AML-193 (cell line): Measurements from ENCODE around the gene TRABD2B.

Experiments used
- DNase-seq, 2 experiments: peaks; one replicate each; lab custom pipeline; 2025; lab: John Stamatoyannopoulos, UW

The TRABD2B gene

GRCh38 chr1:47795102-47795501, 202.1 kb downstream of the TRABD2B start:
- no peak for DNase-seq

- no peak for DNase-seq
Observed at GRCh38 chr1:47794530-47794929, 202.7 kb downstream of the TRABD2B start.

GRCh38 chr1:47794081-47794480, 203.1 kb downstream of the TRABD2B start:
- DNase-seq: no peak

GRCh38 chr1:47793563-47793962, 203.6 kb downstream of the TRABD2B start:
- DNase-seq: no peak

- DNase-seq: no peak
Observed at GRCh38 chr1:47792779-47793178, 204.4 kb downstream of the TRABD2B start.

GRCh38 chr1:47791879-47792608, 205.1 kb downstream of the TRABD2B start:
- no peak for DNase-seq

- no peak for DNase-seq
Observed at GRCh38 chr1:47788761-47789160, 208.4 kb downstream of the TRABD2B start.

GRCh38 chr1:47787560-47787959, 209.6 kb downstream of the TRABD2B start:
- DNase-seq: no peak

GRCh38 chr1:47786316-47786715, 210.9 kb downstream of the TRABD2B start:
- no peak for DNase-seq

- DNase-seq: no peak
Observed at GRCh38 chr1:47785561-47786271, 211.5 kb downstream of the TRABD2B start.

GRCh38 chr1:47785118-47785517, 212.1 kb downstream of the TRABD2B start:
- no peak for DNase-seq

GRCh38 chr1:47784497-47784822, 212.7 kb downstream of the TRABD2B start:
- DNase-seq: no peak

- no peak for DNase-seq
Observed at GRCh38 chr1:47783638-47784496, 213.3 kb downstream of the TRABD2B start.

- no peak for DNase-seq
Observed at GRCh38 chr1:47782414-47783166, 214.6 kb downstream of the TRABD2B start.

GRCh38 chr1:47781171-47781959, 215.8 kb downstream of the TRABD2B start:
- no peak for DNase-seq

- DNase-seq: no peak
Observed at GRCh38 chr1:47780469-47780995, 216.7 kb downstream of the TRABD2B start.

- no peak for DNase-seq
Observed at GRCh38 chr1:47779613-47780012, 217.6 kb downstream of the TRABD2B start.

GRCh38 chr1:47778280-47778679, 218.9 kb downstream of the TRABD2B start:
- DNase-seq: no peak

GRCh38 chr1:47777322-47777721, 219.9 kb downstream of the TRABD2B start:
- DNase-seq: no peak

GRCh38 chr1:47776667-47777131, 220.5 kb downstream of the TRABD2B start:
- no peak for DNase-seq
